ENCODE measurements around the gene NCAM1.

DNA sequence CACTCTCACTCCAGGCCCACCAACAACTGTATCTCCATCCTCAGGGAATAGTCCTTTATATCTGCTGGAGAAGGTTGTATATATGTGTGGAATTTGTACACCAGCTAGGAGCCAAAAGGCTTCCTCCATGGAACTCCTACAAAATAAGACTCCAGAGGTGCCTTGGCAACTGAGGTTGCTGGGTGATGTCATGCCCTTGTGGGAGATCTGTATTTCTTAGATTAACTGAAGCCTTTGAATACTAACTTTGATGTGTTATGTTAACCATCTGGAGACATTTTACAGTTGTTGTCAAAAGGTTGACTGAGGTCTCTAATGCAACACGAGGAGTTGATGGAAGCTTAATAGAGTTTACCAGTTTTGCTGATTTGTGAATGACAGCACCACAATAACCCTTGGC lies 213.7 kb downstream of the NCAM1 start:
- TF ChIP-seq, protein P1, sequence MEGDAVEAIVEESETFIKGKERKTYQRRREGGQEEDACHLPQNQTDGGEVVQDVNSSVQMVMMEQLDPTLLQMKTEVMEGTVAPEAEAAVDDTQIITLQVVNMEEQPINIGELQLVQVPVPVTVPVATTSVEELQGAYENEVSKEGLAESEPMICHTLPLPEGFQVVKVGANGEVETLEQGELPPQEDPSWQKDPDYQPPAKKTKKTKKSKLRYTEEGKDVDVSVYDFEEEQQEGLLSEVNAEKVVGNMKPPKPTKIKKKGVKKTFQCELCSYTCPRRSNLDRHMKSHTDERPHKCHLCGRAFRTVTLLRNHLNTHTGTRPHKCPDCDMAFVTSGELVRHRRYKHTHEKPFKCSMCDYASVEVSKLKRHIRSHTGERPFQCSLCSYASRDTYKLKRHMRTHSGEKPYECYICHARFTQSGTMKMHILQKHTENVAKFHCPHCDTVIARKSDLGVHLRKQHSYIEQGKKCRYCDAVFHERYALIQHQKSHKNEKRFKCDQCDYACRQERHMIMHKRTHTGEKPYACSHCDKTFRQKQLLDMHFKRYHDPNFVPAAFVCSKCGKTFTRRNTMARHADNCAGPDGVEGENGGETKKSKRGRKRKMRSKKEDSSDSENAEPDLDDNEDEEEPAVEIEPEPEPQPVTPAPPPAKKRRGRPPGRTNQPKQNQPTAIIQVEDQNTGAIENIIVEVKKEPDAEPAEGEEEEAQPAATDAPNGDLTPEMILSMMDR (IDR thresholded peaks at IDR 0.05), result no peak
- no peak for TF ChIP-seq EP300 (IDR thresholded peaks at IDR 0.05)
- TF ChIP-seq POLR2A (IDR thresholded peaks at IDR 0.05), result no peak
- no peak for TF ChIP-seq POLR2AphosphoS5 (IDR thresholded peaks at IDR 0.05)
